ENCODE results near the gene DPYSL4. TPM values are rescaled to one million over a fixed set of nuclear protein-coding genes. Genes with fewer than 3 reads are reported as not detected.

DPYSL4 gene
- total and polyA plus RNA-seq, 2 experiments from 2014 or later: 10.6 to 23.9 TPM

DNA sequence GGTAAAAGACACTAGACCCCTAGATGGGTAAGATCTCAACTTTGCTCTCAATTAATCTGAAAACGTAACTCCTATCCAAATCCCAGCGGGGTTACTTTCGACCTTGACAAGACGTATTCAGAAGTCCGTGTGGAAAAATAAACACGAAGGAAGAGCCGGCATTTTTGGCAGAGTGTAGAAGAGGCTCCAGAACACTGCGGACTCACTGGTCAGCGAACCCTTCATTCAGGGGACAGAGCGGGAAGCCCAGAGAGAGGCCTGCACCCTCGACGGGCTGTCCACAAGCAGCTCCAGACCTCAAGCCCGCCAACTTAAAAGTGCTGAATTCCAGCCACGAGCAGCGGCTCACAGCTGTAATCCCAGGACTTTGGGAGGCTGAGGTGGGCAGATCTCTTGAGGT lies 54.7 kb downstream of the DPYSL4 start:
- TF ChIP-seq, protein P1, sequence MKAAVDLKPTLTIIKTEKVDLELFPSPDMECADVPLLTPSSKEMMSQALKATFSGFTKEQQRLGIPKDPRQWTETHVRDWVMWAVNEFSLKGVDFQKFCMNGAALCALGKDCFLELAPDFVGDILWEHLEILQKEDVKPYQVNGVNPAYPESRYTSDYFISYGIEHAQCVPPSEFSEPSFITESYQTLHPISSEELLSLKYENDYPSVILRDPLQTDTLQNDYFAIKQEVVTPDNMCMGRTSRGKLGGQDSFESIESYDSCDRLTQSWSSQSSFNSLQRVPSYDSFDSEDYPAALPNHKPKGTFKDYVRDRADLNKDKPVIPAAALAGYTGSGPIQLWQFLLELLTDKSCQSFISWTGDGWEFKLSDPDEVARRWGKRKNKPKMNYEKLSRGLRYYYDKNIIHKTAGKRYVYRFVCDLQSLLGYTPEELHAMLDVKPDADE (IDR thresholded peaks at IDR 0.05): no peak
- TF ChIP-seq EZH2 (IDR thresholded peaks at IDR 0.05; ENCODE audit: low read depth, unreplicated experiment): no peak
- TF ChIP-seq, protein P2, sequence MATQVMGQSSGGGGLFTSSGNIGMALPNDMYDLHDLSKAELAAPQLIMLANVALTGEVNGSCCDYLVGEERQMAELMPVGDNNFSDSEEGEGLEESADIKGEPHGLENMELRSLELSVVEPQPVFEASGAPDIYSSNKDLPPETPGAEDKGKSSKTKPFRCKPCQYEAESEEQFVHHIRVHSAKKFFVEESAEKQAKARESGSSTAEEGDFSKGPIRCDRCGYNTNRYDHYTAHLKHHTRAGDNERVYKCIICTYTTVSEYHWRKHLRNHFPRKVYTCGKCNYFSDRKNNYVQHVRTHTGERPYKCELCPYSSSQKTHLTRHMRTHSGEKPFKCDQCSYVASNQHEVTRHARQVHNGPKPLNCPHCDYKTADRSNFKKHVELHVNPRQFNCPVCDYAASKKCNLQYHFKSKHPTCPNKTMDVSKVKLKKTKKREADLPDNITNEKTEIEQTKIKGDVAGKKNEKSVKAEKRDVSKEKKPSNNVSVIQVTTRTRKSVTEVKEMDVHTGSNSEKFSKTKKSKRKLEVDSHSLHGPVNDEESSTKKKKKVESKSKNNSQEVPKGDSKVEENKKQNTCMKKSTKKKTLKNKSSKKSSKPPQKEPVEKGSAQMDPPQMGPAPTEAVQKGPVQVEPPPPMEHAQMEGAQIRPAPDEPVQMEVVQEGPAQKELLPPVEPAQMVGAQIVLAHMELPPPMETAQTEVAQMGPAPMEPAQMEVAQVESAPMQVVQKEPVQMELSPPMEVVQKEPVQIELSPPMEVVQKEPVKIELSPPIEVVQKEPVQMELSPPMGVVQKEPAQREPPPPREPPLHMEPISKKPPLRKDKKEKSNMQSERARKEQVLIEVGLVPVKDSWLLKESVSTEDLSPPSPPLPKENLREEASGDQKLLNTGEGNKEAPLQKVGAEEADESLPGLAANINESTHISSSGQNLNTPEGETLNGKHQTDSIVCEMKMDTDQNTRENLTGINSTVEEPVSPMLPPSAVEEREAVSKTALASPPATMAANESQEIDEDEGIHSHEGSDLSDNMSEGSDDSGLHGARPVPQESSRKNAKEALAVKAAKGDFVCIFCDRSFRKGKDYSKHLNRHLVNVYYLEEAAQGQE (IDR thresholded peaks at IDR 0.05; ENCODE audit: unreplicated experiment): no peak
- TF ChIP-seq EZH2phosphoT487 (IDR thresholded peaks at IDR 0.05; ENCODE audit: unreplicated experiment): no peak
- TF ChIP-seq CREB1 (CRISPR knock-in tag; IDR thresholded peaks at IDR 0.05; ENCODE audit: low read depth): no peak
- TF ChIP-seq POLR2AphosphoS5 (IDR thresholded peaks at IDR 0.05; ENCODE audit: low read depth): no peak
- TF ChIP-seq, protein P3, sequence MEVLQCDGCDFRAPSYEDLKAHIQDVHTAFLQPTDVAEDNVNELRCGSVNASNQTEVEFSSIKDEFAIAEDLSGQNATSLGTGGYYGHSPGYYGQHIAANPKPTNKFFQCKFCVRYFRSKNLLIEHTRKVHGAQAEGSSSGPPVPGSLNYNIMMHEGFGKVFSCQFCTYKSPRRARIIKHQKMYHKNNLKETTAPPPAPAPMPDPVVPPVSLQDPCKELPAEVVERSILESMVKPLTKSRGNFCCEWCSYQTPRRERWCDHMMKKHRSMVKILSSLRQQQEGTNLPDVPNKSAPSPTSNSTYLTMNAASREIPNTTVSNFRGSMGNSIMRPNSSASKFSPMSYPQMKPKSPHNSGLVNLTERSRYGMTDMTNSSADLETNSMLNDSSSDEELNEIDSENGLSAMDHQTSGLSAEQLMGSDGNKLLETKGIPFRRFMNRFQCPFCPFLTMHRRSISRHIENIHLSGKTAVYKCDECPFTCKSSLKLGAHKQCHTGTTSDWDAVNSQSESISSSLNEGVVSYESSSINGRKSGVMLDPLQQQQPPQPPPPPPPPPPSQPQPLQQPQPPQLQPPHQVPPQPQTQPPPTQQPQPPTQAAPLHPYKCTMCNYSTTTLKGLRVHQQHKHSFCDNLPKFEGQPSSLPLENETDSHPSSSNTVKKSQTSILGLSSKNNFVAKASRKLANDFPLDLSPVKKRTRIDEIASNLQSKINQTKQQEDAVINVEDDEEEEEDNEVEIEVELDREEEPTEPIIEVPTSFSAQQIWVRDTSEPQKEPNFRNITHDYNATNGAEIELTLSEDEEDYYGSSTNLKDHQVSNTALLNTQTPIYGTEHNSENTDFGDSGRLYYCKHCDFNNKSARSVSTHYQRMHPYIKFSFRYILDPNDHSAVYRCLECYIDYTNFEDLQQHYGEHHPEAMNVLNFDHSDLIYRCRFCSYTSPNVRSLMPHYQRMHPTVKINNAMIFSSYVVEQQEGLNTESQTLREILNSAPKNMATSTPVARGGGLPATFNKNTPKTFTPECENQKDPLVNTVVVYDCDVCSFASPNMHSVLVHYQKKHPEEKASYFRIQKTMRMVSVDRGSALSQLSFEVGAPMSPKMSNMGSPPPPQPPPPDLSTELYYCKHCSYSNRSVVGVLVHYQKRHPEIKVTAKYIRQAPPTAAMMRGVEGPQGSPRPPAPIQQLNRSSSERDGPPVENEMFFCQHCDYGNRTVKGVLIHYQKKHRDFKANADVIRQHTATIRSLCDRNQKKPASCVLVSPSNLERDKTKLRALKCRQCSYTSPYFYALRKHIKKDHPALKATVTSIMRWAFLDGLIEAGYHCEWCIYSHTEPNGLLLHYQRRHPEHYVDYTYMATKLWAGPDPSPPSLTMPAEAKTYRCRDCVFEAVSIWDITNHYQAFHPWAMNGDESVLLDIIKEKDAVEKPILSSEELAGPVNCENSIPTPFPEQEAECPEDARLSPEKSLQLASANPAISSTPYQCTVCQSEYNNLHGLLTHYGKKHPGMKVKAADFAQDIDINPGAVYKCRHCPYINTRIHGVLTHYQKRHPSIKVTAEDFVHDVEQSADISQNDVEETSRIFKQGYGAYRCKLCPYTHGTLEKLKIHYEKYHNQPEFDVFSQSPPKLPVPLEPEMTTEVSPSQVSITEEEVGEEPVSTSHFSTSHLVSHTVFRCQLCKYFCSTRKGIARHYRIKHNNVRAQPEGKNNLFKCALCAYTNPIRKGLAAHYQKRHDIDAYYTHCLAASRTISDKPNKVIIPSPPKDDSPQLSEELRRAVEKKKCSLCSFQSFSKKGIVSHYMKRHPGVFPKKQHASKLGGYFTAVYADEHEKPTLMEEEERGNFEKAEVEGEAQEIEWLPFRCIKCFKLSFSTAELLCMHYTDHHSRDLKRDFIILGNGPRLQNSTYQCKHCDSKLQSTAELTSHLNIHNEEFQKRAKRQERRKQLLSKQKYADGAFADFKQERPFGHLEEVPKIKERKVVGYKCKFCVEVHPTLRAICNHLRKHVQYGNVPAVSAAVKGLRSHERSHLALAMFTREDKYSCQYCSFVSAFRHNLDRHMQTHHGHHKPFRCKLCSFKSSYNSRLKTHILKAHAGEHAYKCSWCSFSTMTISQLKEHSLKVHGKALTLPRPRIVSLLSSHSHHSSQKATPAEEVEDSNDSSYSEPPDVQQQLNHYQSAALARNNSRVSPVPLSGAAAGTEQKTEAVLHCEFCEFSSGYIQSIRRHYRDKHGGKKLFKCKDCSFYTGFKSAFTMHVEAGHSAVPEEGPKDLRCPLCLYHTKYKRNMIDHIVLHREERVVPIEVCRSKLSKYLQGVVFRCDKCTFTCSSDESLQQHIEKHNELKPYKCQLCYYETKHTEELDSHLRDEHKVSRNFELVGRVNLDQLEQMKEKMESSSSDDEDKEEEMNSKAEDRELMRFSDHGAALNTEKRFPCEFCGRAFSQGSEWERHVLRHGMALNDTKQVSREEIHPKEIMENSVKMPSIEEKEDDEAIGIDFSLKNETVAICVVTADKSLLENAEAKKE (CRISPR knock-in tag; IDR thresholded peaks at IDR 0.05): no peak
- TF ChIP-seq JUNB (IDR thresholded peaks at IDR 0.05; ENCODE audit: unreplicated experiment): no peak
- no peak for TF ChIP-seq ZNF114 (CRISPR knock-in tag; IDR thresholded peaks at IDR 0.05)
- TF ChIP-seq ZNF331 (CRISPR knock-in tag; IDR thresholded peaks at IDR 0.05; ENCODE audit: low read depth): no peak
- no peaks in the 10 kb centered on the region for H4K20me1 ChIP-seq (replicated peaks; ENCODE audit: insufficient read depth)
- DNase-seq (ENCODE audit: low spot score) (no peak), ATAC-seq (no peak)
- no peaks in the 10 kb centered on the region for H3K9me2 ChIP-seq (ENCODE audit: insufficient read depth)
- Mint-ChIP-seq H3K27ac (no peak overlapping the region), H3K27me3 (ENCODE audit: insufficient read depth, low read depth, poor library complexity) (peaks cover 6% of the 10 kb centered on the region), H3K9me3 (no peaks in the 10 kb centered on the region), H3K4me3 (no peak overlapping the region), H3K4me1 (peaks cover 11% of the 10 kb centered on the region), H3K36me3 (ENCODE audit: low read depth) (no peaks in the 10 kb centered on the region)
- no peak overlapping the region for H3K4me3 ChIP-seq
- H3K27ac ChIP-seq (ENCODE audit: low read depth): no peak overlapping the region
- H3K36me3 ChIP-seq (ENCODE audit: insufficient read depth): no peaks in the 10 kb centered on the region
- H3K4me2 ChIP-seq: no peak overlapping the region
- no peak overlapping the region for H2AFZ ChIP-seq
- H3K79me2 ChIP-seq (replicated peaks; ENCODE audit: insufficient read depth): no peaks in the 10 kb centered on the region
- no peaks in the 10 kb centered on the region for H3F3A ChIP-seq (replicated peaks; ENCODE audit: low read depth)
- no peaks in the 10 kb centered on the region for H3K4me1 ChIP-seq (ENCODE audit: insufficient read depth)
- H3K27me3 ChIP-seq (ENCODE audit: insufficient read depth): no peaks in the 10 kb centered on the region

Data from GM23338 (cell line).